ENCODE data around the gene TRIM24.

Gene TRIM24

GRCh38 chr7:138542183-138542582, 82.1 kb downstream of the TRIM24 start:
- DNase-seq, result no peak

- no peak for DNase-seq
Measured at GRCh38 chr7:138543739-138544138, 83.7 kb downstream of the TRIM24 start.

- no peak for DNase-seq
Measured at GRCh38 chr7:138545123-138545522, 85.1 kb downstream of the TRIM24 start.

- DNase-seq, result no peak
Measured at GRCh38 chr7:138546064-138546619, 86.1 kb downstream of the TRIM24 start.

- no peak for DNase-seq
Measured at GRCh38 chr7:138546829-138547228, 86.8 kb downstream of the TRIM24 start.

GRCh38 chr7:138549082-138549481, 89.0 kb downstream of the TRIM24 start:
- no peak for DNase-seq

- DNase-seq, result no peak
Measured at GRCh38 chr7:138550337-138550736, 90.3 kb downstream of the TRIM24 start.

GRCh38 chr7:138551102-138551501, 91.0 kb downstream of the TRIM24 start:
- DNase-seq, result no peak

- DNase-seq, result no peak
Measured at GRCh38 chr7:138553805-138554204, 93.7 kb downstream of the TRIM24 start.

- DNase-seq, result no peak
Measured at GRCh38 chr7:138554674-138555073, 94.6 kb downstream of the TRIM24 start.

- no peak for DNase-seq
Measured at GRCh38 chr7:138555684-138556083, 95.6 kb downstream of the TRIM24 start.

- DNase-seq, result no peak
Measured at GRCh38 chr7:138556771-138557484, 96.9 kb downstream of the TRIM24 start.

- no peak for DNase-seq
Measured at GRCh38 chr7:138559448-138559847, 99.4 kb downstream of the TRIM24 start.

- no peak for DNase-seq
Measured at GRCh38 chr7:138563808-138564207, 103.7 kb downstream of the TRIM24 start.

GRCh38 chr7:138564365-138564764, 104.3 kb downstream of the TRIM24 start:
- no peak for DNase-seq

GRCh38 chr7:138565071-138565450, 105.0 kb downstream of the TRIM24 start:
- no peak for DNase-seq

GRCh38 chr7:138565451-138566114, 105.5 kb downstream of the TRIM24 start:
- DNase-seq, result no peak

- DNase-seq, result no peak
Measured at GRCh38 chr7:138568655-138569054, 108.6 kb downstream of the TRIM24 start.

- no peak for DNase-seq
Measured at GRCh38 chr7:138569418-138569817, 109.4 kb downstream of the TRIM24 start.

- DNase-seq, result no peak
Measured at GRCh38 chr7:138570715-138571114, 110.7 kb downstream of the TRIM24 start.

GRCh38 chr7:138573741-138574140, 113.7 kb downstream of the TRIM24 start:
- DNase-seq, result no peak

GRCh38 chr7:138575897-138576428, 115.9 kb downstream of the TRIM24 start:
- DNase-seq, result no peak

- DNase-seq, result no peak
Measured at GRCh38 chr7:138579136-138579535, 119.1 kb downstream of the TRIM24 start.

GRCh38 chr7:138579671-138580070, 119.6 kb downstream of the TRIM24 start:
- DNase-seq, result no peak
